Spleen (tissue), 7 donors: ENCODE results near the gene KIAA0319L.

Experiments used
- CTCF ChIP-seq, 11 experiments: fragments of 200-600 bp in 7 of 11; fragments of 450-650 bp in 4 of 11; sonication (generic) in 4 of 11; IDR thresholded peaks in 8 of 11; conservative IDR thresholded peaks in 3 of 11; 1 replicate in 7 of 11; 2 replicates in 4 of 11; pipeline versions ENCODE4 v1.4.0 to v1.8.0; 2016 to 2021; ENCODE audit warnings: antibody characterized with exemption in 11 of 11, inconsistent platforms in 4 of 11, mild to moderate bottlenecking in 1 of 11
- POLR2A ChIP-seq, 3 donors: fragments of 450-650 bp; IDR thresholded peaks; one replicate each; pipeline ENCODE4 v1.5.1; 2017; ENCODE audit warnings: antibody characterized with exemption in 3 of 3, mild to moderate bottlenecking in 1 of 3
- donor health status: DM: no; HTN: no; CAD: no; lungs with moderate emphysema.
- donor health status: DM: no; HTN: no; CAD: no.
- donor health status: DM: no; HTN: no; CAD: no.

GRCh38 chr1:35407743-35408142, 149.5 kb downstream of the KIAA0319L start:
- TF ChIP-seq CTCF (IDR thresholded peaks at IDR 0.05 in 8 of 11, conservative IDR thresholded peaks at IDR 0.05 in 3 of 11) (no peak), POLR2A (IDR thresholded peaks at IDR 0.05) (no peak)
